ENCODE results near the gene OSBPL6. TPM values are rescaled to one million over a fixed set of nuclear protein-coding genes. Genes with fewer than 3 reads are reported as not detected.

The OSBPL6 gene
- total RNA-seq, 1 experiment from 2014 or later: 4.6 TPM

- H2BK5ac ChIP-seq (ENCODE audit: insufficient read length, low read length): no peak overlapping the region
- no peak overlapping the region for H2AK5ac ChIP-seq (ENCODE audit: insufficient read length, low read length)
- H2BK12ac ChIP-seq (ENCODE audit: insufficient read length, low read depth, low read length): no peak overlapping the region
- no CpG with 5 or more reads among the region's 2 CpGs for WGBS (ENCODE audit: extremely low coverage, insufficient read length, low lambda C conversion rate)
- H3K4me3 Mint-ChIP-seq: no peak overlapping the region
- H3K9ac ChIP-seq (ENCODE audit: extremely low read depth, insufficient read length, low read length): no peak overlapping the region
- no peak for DNase-seq
- no peaks in the 10 kb centered on the region for H3K9me3 ChIP-seq (ENCODE audit: control insufficient read depth, low read depth, low read length)
- H2AFZ ChIP-seq (ENCODE audit: low read length): no peak overlapping the region
- no peaks in the 10 kb centered on the region for H3K27me3 ChIP-seq (ENCODE audit: insufficient read depth, low read length)
- no peak overlapping the region for H4K8ac ChIP-seq (replicated peaks; ENCODE audit: insufficient read length, low read depth, low read length)
- no peak overlapping the region for H3K4me2 ChIP-seq (ENCODE audit: insufficient read depth, insufficient read length, low read length)
- H3K79me2 ChIP-seq (ENCODE audit: insufficient read depth, low read length): no peaks in the 10 kb centered on the region
- no peaks in the 10 kb centered on the region for H3K9me3 Mint-ChIP-seq
- H3K4me1 Mint-ChIP-seq: no peaks in the 10 kb centered on the region
- H3K23ac ChIP-seq (ENCODE audit: insufficient read length, low read depth, low read length): no peak overlapping the region
- no peak for TF ChIP-seq CTCF (conservative IDR thresholded peaks at IDR 0.05)
- no peak overlapping the region for H3K56ac ChIP-seq (ENCODE audit: insufficient read length, low read depth, low read length)
- no peaks in the 10 kb centered on the region for H3K36me3 Mint-ChIP-seq (ENCODE audit: insufficient read depth in 1 of 3, low read depth in 3 of 3)
- H3K4me1 ChIP-seq (ENCODE audit: insufficient read depth, low read length): no peaks in the 10 kb centered on the region
- H3K27ac Mint-ChIP-seq: no peak overlapping the region
- H3K23me2 ChIP-seq (ENCODE audit: insufficient read length, low read depth, low read length, poor library complexity, severe bottlenecking): no peaks in the 10 kb centered on the region
- no peak overlapping the region for H2BK15ac ChIP-seq (ENCODE audit: low read depth, low read length)
- no peak overlapping the region for H3K27ac ChIP-seq (ENCODE audit: insufficient read length, low read depth, low read length)
- no peak overlapping the region for H4K5ac ChIP-seq (ENCODE audit: insufficient read length, low read depth, low read length)
- no peak overlapping the region for H2BK20ac ChIP-seq (ENCODE audit: low read depth, low read length, poor library complexity, severe bottlenecking)
- no peak overlapping the region for H3K18ac ChIP-seq (ENCODE audit: insufficient read length, low read depth, low read length)
- no peaks in the 10 kb centered on the region for H3K27me3 Mint-ChIP-seq (ENCODE audit: low read depth)
- no peak overlapping the region for H2BK120ac ChIP-seq (ENCODE audit: low read depth, low read length, poor library complexity, severe bottlenecking)
- no peaks in the 10 kb centered on the region for H3K79me1 ChIP-seq (ENCODE audit: insufficient read depth, low read depth, low read length, poor library complexity, severe bottlenecking)
- no peak overlapping the region for H3K4ac ChIP-seq (ENCODE audit: low read depth, low read length)
- H4K91ac ChIP-seq (ENCODE audit: insufficient read length, low read depth, low read length): no peak overlapping the region
- H3T11ph ChIP-seq (ENCODE audit: low read length): no peak overlapping the region
- no peak overlapping the region for H3K14ac ChIP-seq (ENCODE audit: insufficient read depth, low read length)
- no peaks in the 10 kb centered on the region for H4K20me1 ChIP-seq (ENCODE audit: control insufficient read depth, insufficient read depth, insufficient read length)
These were observed 131.0 kb downstream of the OSBPL6 start for GRCh38 chr2:178325268-178325667.

Measured in H9 (cell line).